HG02884 (cell line): ENCODE measurements around the gene MARCHF7.

Experiments
- ATAC-seq: cut with Tn5 transposase; IDR thresholded peaks from one replicate; pipeline ENCODE4 v1.9.1; 2021; ENCODE audit warnings: mild to moderate bottlenecking, moderate library complexity; ENCODE audit not compliant: unreplicated experiment

Gene MARCHF7

DNA sequence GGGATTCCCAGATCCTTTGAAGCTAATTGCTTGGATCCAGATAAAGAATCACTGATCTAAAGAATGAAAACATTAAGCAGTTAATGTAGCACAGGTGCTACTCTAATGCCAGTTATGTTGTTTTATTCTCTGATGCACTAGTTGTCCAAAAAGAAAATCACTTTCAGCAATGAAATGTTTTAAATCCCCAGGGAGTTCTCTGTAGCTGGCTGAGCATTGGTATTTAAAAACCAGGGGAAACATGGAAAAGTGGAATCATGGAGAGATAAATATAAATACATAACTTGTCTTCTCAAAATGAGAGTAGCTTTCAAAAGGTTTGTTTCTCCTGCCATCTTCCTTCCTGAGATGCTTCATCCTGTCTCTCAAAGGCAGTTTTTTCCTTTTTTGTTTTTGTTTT is 48.0 kb downstream of the MARCHF7 start:
- no peak for ATAC-seq

GRCh38 chr2:159762075-159762474 is 49.8 kb downstream of the MARCHF7 start:
- no peak for ATAC-seq
